Fibroblast of pulmonary artery (primary cell): ENCODE results near the gene GPX4.

Experiments used
- DNase-seq: peaks from one replicate; pipeline ENCODE4 v3.0.0-alpha.2; 2010; ENCODE audit warnings: low read depth
- H3K4me3 ChIP-seq: replicated peaks from 2 replicates; pipeline ENCODE4 v1.5.1; 2011; ENCODE audit warnings: low read depth, mild to moderate bottlenecking, control low read depth, low read length, moderate library complexity
- CTCF ChIP-seq: IDR thresholded peaks from 2 replicates; pipeline ENCODE4 v1.5.1; 2011; ENCODE audit warnings: mild to moderate bottlenecking, control low read depth, low read length, inconsistent platforms; ENCODE audit errors: missing control alignments

GPX4 gene

GRCh38 chr19:1082928-1083816 lies 20.6 kb upstream of the GPX4 start:
- TF ChIP-seq CTCF: no peak
- H3K4me3 ChIP-seq: no peak overlapping the region
- DNase-seq: no peak

GRCh38 chr19:1084024-1084868 lies 19.5 kb upstream of the GPX4 start:
- no peak overlapping the region for H3K4me3 ChIP-seq
- DNase-seq: no peak
- TF ChIP-seq CTCF: no peak

GRCh38 chr19:1085053-1085658 lies 18.6 kb upstream of the GPX4 start:
- no peak overlapping the region for H3K4me3 ChIP-seq
- DNase-seq: no peak
- TF ChIP-seq CTCF: no peak

- H3K4me3 ChIP-seq: no peak overlapping the region
- TF ChIP-seq CTCF: no peak
- no peak for DNase-seq
Observed at GRCh38 chr19:1085676-1086442, 17.9 kb upstream of the GPX4 start.

GRCh38 chr19:1086613-1087012 lies 17.2 kb upstream of the GPX4 start:
- no peak for TF ChIP-seq CTCF
- H3K4me3 ChIP-seq: no peak overlapping the region
- DNase-seq: no peak

- no peak for DNase-seq
- TF ChIP-seq CTCF: no peak
- no peak overlapping the region for H3K4me3 ChIP-seq
Observed at GRCh38 chr19:1087813-1088415, 15.9 kb upstream of the GPX4 start.
